ENCODE data around the gene SHMT2.

The SHMT2 gene

DNA sequence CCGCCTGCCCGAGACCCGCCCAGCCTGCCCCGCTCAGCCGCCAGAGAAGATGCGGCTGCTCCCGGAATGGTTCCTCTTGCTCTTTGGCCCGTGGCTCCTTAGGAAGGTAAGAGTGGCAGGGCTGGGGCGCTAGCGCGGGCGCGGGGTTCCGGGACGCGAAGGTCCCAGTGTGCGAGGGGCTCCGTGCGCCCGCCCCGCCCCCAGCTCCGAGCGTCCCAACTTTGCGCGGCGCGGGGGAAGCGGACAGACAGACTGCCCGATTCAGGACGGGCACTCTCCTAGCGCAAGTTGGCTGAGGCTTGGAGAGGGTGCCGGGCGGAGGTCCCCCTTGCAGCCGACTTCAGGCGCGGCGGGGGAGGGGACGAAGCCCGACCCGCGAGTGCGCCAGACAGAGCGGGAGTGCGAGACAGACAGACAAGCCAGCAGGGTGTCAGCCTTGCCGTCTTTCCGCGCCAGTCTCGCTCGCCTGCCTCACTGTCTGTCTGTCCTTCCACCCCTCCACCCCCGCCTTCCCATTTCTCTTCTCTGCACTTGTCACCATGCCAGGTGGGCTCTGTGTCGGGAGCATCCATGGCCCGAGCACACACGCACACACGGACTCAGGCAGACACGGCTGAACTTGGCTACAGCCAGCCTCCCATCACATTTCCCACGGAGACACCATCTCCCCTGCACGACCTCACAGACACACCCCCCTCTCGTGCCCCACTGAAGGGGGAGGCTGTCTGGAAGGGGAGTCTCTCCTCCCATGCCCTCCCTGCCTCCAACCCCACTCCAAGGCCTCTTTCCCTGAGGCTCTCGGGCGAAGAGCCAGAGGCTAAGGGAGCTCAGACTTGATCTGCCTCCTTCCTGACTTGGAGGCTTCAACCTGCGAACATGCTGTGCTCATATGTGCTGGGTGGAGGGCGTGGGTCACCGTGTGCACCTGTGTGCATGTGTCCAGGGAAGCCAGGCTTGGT, 12.3 kb upstream of the SHMT2 start:
- TF ChIP-seq POLR2AphosphoS5 (IDR thresholded peaks at IDR 0.05; ENCODE audit: low read depth, low read length) (no peak), FOXP2 (optimal IDR thresholded peaks at IDR 0.05; ENCODE audit: borderline replicate concordance, extremely low read depth, extremely low read length, insufficient read depth) (no peak), SIN3A (IDR thresholded peaks at IDR 0.05; ENCODE audit: borderline replicate concordance, insufficient read depth, low read length) (no peak), REST (IDR thresholded peaks at IDR 0.05; ENCODE audit: insufficient read depth in 1 of 2, low read depth in 2 of 2, low read length in 2 of 2) (no peak), TAF1 (IDR thresholded peaks at IDR 0.05; ENCODE audit: borderline replicate concordance, insufficient read depth, low read length) (no peak)

DNA sequence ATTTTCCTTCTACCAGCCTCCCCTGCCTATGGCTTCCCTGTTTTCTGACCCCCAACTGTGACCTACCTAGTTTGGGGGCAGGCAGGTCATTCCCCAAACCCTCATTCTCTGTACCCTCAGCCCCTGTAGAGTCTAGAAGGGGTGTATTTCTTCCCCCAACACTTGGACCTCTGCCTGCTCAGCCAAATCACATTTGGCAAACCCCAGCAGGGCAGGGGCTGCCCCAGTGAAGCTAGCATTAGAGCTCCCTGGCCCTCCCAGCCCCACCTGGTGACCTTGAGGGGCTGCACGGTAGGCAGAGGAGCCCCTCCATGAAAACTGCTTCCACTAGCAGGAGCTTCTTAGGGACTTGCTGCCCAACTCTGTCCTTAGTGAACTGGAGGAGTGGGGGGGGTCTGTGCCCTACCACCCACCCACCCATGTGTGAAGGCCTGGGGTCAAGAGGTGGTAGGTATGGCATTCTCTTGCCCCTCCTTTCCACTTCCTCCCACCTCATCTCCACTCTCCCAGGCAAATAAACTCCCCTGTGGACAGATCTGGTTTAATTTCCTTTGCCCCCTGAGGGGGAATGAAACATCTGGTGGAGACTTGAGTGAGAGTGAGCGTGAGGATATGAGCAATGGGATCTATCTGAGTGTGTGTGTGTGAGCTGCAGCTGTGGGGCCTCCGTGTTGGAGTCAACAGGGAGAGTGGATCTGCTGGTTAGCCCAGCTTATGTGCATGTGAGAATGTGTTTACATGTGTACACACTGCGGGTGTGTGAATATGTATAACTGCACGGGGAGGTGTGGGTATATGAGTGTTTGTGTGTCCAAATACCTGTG, 11.3 kb upstream of the SHMT2 start:
- no peak for TF ChIP-seq SIN3A (IDR thresholded peaks at IDR 0.05; ENCODE audit: borderline replicate concordance, insufficient read depth, low read length)
- TF ChIP-seq REST (IDR thresholded peaks at IDR 0.05; ENCODE audit: insufficient read depth in 1 of 2, low read depth in 2 of 2, low read length in 2 of 2) = no peak
- TF ChIP-seq POLR2AphosphoS5 (IDR thresholded peaks at IDR 0.05; ENCODE audit: low read depth, low read length) = no peak
- TF ChIP-seq FOXP2 (optimal IDR thresholded peaks at IDR 0.05; ENCODE audit: borderline replicate concordance, extremely low read depth, extremely low read length, insufficient read depth) = no peak
- TF ChIP-seq TAF1 (IDR thresholded peaks at IDR 0.05; ENCODE audit: borderline replicate concordance, insufficient read depth, low read length) = no peak

GRCh38 chr12:57219205-57219992, 10.1 kb upstream of the SHMT2 start:
- TF ChIP-seq SIN3A (IDR thresholded peaks at IDR 0.05; ENCODE audit: borderline replicate concordance, insufficient read depth, low read length) (no peak), REST (IDR thresholded peaks at IDR 0.05; ENCODE audit: insufficient read depth in 1 of 2, low read depth in 2 of 2, low read length in 2 of 2) (no peak), FOXP2 (optimal IDR thresholded peaks at IDR 0.05; ENCODE audit: borderline replicate concordance, extremely low read depth, extremely low read length, insufficient read depth) (no peak), POLR2AphosphoS5 (IDR thresholded peaks at IDR 0.05; ENCODE audit: low read depth, low read length) (no peak), TAF1 (IDR thresholded peaks at IDR 0.05; ENCODE audit: borderline replicate concordance, insufficient read depth, low read length) (no peak)

- TF ChIP-seq SIN3A (IDR thresholded peaks at IDR 0.05; ENCODE audit: borderline replicate concordance, insufficient read depth, low read length) = no peak
- TF ChIP-seq POLR2AphosphoS5 (IDR thresholded peaks at IDR 0.05; ENCODE audit: low read depth, low read length) = no peak
- TF ChIP-seq TAF1 (IDR thresholded peaks at IDR 0.05; ENCODE audit: borderline replicate concordance, insufficient read depth, low read length) = no peak
- no peak for TF ChIP-seq REST (IDR thresholded peaks at IDR 0.05; ENCODE audit: insufficient read depth in 1 of 2, low read depth in 2 of 2, low read length in 2 of 2)
- TF ChIP-seq FOXP2 (optimal IDR thresholded peaks at IDR 0.05; ENCODE audit: borderline replicate concordance, extremely low read depth, extremely low read length, insufficient read depth) = no peak
These were observed 9.3 kb upstream of the SHMT2 start for GRCh38 chr12:57219993-57220754.

All from PFSK-1 (cell line).